ENCODE measurements around the gene LYPLAL1. TPM values are rescaled to one million over a fixed set of nuclear protein-coding genes. Genes with fewer than 3 reads are reported as not detected.

LYPLAL1 gene
- total RNA-seq, 1 donor from 2014 or later: 41.6 TPM

GRCh38 chr1:219261454-219261853 is 87.8 kb downstream of the LYPLAL1 start:
- DNase-seq: no peak
- no peak for ATAC-seq
- intact Hi-C loops (cut with DNase I): no loop called here
- Histone ChIP-seq H3K27me3 (ENCODE audit: low read depth) (no peaks in the 10 kb centered on the region), H3K27ac (no peak overlapping the region), H3K36me3 (no peaks in the 10 kb centered on the region), H3K4me1 (no peaks in the 10 kb centered on the region), H3K4me3 (no peak overlapping the region), H3K9me3 (peaks cover 8% of the 10 kb centered on the region)
- TF ChIP-seq CTCF (IDR thresholded peaks at IDR 0.05): no peak
